Fibroblast of lung (primary cell): Measurements from ENCODE around the gene MYH13.

Experiments used
- EZH2 ChIP-seq: IDR thresholded peaks from 2 replicates; pipeline ENCODE4 v1.5.1; 2012; ENCODE audit warnings: low read length, control low read depth, mild to moderate bottlenecking; ENCODE audit errors: missing control alignments
- TF ChIP-seq, protein P1 (sequence below), 2 donors: IDR thresholded peaks in 1 of 2; conservative IDR thresholded peaks in 1 of 2; 1 replicate in 1 of 2; 2 replicates in 1 of 2; pipeline ENCODE4 v1.5.1; 2011 to 2012; ENCODE audit warnings: low read length in 2 of 2, control low read depth in 1 of 2, inconsistent platforms in 1 of 2, low read depth in 1 of 2, mild to moderate bottlenecking in 1 of 2

DNA sequence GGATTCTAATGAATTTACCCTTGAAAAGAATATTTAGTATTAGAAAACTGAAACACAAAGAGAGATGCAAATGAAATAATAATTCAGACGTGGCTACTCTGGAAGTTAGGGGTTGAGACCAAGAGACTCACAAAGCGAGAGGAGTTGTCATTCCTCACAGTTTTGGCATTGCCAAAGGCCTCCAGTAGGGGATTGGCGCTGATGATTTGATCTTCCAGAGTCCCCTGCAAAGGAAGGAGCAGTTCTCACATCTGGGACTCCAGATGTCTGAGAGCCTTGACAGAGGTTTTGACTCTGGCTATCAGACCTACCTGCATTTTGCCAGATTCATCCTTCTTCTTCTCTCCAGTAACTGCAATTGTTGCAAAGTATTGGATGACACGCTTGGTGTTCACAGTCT lies 42.4 kb upstream of the MYH13 start:
- TF ChIP-seq, protein P1, sequence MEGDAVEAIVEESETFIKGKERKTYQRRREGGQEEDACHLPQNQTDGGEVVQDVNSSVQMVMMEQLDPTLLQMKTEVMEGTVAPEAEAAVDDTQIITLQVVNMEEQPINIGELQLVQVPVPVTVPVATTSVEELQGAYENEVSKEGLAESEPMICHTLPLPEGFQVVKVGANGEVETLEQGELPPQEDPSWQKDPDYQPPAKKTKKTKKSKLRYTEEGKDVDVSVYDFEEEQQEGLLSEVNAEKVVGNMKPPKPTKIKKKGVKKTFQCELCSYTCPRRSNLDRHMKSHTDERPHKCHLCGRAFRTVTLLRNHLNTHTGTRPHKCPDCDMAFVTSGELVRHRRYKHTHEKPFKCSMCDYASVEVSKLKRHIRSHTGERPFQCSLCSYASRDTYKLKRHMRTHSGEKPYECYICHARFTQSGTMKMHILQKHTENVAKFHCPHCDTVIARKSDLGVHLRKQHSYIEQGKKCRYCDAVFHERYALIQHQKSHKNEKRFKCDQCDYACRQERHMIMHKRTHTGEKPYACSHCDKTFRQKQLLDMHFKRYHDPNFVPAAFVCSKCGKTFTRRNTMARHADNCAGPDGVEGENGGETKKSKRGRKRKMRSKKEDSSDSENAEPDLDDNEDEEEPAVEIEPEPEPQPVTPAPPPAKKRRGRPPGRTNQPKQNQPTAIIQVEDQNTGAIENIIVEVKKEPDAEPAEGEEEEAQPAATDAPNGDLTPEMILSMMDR (conservative IDR thresholded peaks at IDR 0.05 in 1 of 2, IDR thresholded peaks at IDR 0.05 in 1 of 2; ENCODE audit: low read depth in 1 of 2, low read length in 2 of 2): no peak
- no peak for TF ChIP-seq EZH2
